Myometrial cell (primary cell): ENCODE data around the gene WNT11. TPM values are rescaled to one million over a fixed set of nuclear protein-coding genes. Genes with fewer than 3 reads are reported as not detected.

Experiments
- total RNA-seq: library from RNA; depleted of rRNA; stranded (reverse); fragments of >200 nt; gene quantifications from 2 replicates; pipeline ENCODE4 v1.2.3, GENCODE V29; 2015

The WNT11 gene
- total RNA-seq: not detected in 2 replicates

DNA sequence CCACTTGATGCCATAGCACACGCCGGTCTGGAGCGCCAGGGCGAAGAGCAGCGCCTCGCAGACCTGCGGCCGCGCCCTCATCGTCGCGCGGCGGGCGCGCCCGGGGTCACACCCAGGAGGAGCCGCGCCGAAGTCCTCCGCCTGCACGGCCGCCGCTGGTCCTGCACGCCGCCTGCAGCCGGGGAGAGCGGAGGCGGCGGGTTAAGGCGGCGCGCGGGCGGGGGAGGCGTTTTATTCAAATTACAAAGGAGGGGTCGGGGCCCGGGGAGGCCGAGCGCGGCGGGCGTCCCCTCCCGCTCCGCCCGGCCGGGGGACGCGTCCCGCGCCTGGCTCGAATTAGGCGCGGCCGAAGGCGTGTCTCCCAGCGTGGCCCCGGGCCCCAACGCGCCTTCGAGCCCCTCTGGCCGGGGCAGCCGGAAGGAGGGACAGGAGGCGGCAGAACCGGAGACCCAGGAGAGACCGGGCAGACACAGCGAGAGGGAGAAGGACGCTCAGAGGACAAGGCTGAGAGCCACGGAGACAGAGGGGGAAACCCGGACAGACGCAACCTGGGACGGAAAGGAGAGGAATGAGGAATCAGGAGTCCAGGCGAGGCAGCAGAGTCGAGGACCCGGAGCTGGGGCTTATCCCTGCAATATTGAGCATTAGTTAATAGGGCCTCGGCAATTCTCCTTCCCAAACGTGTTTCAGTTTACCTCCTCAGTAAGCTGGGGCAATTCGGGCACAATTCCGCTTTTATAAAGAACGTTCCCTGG is at the start of gene WNT11:
WNT11 (minus strand) TSS at position 176 of the 755 bp plus-strand sequence; CDS start at position 81, 95 bp downstream.

Other genes starting within 250 kb of the WNT11 start
- 22.2 and 32.4 TPM in 2 replicates for gene THAP12, start 174.6 kb upstream of the WNT11 start, total RNA-seq
- 1.2 and 4.4 TPM in 2 replicates for gene GVQW3, start 174.8 kb upstream of the WNT11 start, total RNA-seq
- gene EMSY, start 238.5 kb upstream of the WNT11 start, total RNA-seq: 5.2 and 8.0 TPM in 2 replicates